HG03575 (cell line): ENCODE measurements around the gene ABI2.

Source experiments
- ATAC-seq: cut with Tn5 transposase; IDR thresholded peaks from one replicate; pipeline ENCODE4 v1.9.1; 2021; ENCODE audit not compliant: unreplicated experiment, insufficient number of reproducible peaks, low FRiP score; ENCODE audit errors: extremely low read depth

Gene ABI2

DNA sequence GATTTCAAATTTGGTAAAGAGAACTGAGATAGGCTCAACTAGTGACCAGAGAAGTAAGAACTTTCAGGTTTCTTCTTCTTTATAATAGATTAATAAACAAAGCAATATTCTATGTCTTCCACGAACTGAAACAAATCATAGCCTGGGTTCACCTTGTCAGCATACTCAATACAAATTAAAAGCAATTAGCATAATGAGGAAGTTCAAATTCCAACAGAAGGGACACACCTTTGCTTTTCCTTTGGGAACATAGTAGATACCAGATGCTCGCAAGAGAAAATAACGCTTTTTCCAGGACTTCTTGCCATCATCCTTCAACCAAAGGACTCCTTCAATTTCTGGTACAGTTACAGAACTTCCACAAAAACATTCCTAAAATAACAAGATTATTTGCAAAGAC, 127.0 kb downstream of the ABI2 start:
- ATAC-seq, result no peak

GRCh38 chr2:203461746-203462145, 133.6 kb downstream of the ABI2 start:
- ATAC-seq, result no peak

GRCh38 chr2:203462308-203462707, 134.1 kb downstream of the ABI2 start:
- ATAC-seq, result no peak

- no peak for ATAC-seq
Measured at GRCh38 chr2:203463266-203463678, 135.1 kb downstream of the ABI2 start.

DNA sequence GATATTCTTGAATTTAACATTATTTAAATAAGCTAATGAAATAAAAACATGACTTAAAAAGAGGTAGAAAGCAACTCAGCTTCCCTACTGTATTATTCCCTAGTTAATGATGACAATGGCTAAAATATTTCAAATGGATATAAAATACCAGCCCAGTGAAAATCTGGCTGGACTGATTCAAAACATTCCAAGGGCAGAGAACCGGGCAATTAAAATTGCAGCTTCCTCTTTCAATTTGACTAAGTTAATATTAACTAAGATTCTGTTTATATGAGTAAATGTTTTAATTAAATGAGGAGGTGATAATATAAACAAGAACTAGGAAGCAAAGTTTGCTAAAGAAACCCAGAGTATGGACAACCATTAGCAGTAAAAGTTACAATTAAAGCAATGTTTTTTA, 141.4 kb downstream of the ABI2 start:
- no peak for ATAC-seq

DNA sequence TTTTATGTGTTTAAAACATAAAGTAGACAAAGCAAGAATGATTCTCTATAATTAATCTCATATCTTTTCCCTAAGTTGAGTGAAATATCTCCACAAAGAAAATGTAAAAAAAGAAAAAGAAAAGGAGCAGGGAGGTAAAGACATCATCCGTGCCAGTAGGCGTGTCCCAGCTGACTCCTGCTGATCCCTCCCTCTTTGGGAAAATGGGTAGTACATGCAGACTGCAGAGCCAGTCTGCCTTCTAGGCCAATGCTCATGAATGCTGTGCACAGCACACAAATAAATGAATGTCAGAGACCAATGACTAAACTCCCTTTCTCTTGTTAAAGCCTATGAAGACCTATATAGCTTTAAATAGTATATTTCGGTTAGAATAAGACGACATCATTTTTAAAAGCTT, 142.2 kb downstream of the ABI2 start:
- no peak for ATAC-seq

GRCh38 chr2:203471323-203471722, 143.1 kb downstream of the ABI2 start:
- ATAC-seq, result no peak

- ATAC-seq, result no peak
Measured at GRCh38 chr2:203476881-203477280, 148.7 kb downstream of the ABI2 start.

- no peak for ATAC-seq
Measured at GRCh38 chr2:203480623-203481022, 152.4 kb downstream of the ABI2 start.

GRCh38 chr2:203484266-203485112, 156.3 kb downstream of the ABI2 start:
- no peak for ATAC-seq

DNA sequence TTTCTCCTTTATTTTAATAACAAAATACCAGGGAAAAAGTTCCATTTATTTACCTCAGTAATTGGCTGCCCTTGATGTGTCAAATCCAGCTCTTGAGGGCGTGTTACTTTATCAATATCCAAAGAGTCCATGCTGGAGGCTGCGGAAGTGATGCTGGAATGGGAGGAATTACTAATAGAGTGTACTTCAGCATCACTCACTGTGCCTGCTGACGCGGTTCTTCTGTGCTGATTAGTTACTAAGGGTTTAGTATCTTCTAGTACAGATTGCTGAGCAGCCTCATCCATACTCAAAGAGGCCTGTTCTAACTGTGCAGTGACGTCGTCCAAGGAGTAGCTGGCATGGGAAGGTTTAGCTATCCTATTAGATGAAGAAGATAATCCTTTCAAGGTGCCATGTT, 161.3 kb downstream of the ABI2 start:
- no peak for ATAC-seq

DNA sequence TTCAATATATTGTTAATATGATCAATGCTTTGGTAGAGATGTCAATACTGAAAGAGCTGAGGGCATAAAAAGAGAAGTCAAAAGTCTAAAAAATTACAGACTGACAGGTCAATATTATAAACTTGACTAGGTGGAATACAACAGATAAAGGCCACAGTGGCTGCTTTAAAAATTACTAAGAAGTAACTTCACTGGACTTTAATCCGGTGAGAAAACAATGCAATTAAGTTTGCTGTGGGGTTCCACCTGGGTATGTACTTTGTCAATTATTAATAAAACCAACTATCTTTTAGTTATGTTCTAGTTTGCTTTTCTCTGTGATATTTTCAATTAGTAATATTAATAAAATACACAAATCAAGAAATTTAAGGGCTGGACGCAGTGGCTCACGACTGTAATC, 162.2 kb downstream of the ABI2 start:
- no peak for ATAC-seq

GRCh38 chr2:203492965-203493364, 164.8 kb downstream of the ABI2 start:
- ATAC-seq, result no peak
